ENCODE data around the gene MAGI3. TPM values are rescaled to one million over a fixed set of nuclear protein-coding genes. Genes with fewer than 3 reads are reported as not detected.
"Not testable (repeated sequence)": the region's sequence is repeated elsewhere in the genome, so short reads cannot be mapped to it uniquely, and the experiment has no call there.

Gene MAGI3
- total and polyA plus RNA-seq, 11 donors = 2.1 to 10.0 (median 8.1) TPM

DNA sequence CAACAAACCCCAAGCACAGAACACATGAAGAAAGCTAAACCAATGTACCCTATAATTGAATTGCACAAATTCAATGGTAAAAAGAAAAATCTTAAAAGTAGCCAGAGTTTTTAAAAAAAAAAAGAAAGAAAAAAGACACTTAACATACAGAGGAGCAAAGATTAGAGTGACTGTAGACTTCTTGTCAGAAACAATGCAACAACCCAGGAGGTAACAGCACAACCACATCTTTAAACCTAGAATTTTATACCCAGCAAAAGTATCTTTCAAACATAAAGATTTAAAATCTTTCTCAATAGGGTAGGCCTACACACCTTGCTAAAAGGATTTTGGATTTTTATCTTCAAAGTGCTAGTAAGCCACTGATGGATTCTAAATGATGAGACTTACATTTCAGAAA lies 304.6 kb downstream of the MAGI3 start:
- intact Hi-C loops (cut with DNase I) = no loop called here
- Histone ChIP-seq H3K4me3 (no peak overlapping the region), H3K9me3 (peaks cover 0 to 27% (median 14%) of the 10 kb centered on the region in 12 donors), H3K4me1 (no peaks in the 10 kb centered on the region), H3K36me3 (peaks cover 0 to 48% (median 23%) of the 10 kb centered on the region in 9 donors), H3K27ac (no peak overlapping the region), H3K27me3 (no peaks in the 10 kb centered on the region)
- ATAC-seq (no peak), DNase-seq (no peak)
- TF ChIP-seq POLR2A (IDR thresholded peaks at IDR 0.05) = no peak
- TF ChIP-seq, protein P1, sequence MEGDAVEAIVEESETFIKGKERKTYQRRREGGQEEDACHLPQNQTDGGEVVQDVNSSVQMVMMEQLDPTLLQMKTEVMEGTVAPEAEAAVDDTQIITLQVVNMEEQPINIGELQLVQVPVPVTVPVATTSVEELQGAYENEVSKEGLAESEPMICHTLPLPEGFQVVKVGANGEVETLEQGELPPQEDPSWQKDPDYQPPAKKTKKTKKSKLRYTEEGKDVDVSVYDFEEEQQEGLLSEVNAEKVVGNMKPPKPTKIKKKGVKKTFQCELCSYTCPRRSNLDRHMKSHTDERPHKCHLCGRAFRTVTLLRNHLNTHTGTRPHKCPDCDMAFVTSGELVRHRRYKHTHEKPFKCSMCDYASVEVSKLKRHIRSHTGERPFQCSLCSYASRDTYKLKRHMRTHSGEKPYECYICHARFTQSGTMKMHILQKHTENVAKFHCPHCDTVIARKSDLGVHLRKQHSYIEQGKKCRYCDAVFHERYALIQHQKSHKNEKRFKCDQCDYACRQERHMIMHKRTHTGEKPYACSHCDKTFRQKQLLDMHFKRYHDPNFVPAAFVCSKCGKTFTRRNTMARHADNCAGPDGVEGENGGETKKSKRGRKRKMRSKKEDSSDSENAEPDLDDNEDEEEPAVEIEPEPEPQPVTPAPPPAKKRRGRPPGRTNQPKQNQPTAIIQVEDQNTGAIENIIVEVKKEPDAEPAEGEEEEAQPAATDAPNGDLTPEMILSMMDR (IDR thresholded peaks at IDR 0.05) = no peak

GRCh38 chr1:113701429-113701828 lies 311.1 kb downstream of the MAGI3 start:
- TF ChIP-seq, protein P1 (IDR thresholded peaks at IDR 0.05) = no peak
- no peak for TF ChIP-seq POLR2A (IDR thresholded peaks at IDR 0.05)
- no peaks in the 10 kb centered on the region for H3K27me3 ChIP-seq

DNA sequence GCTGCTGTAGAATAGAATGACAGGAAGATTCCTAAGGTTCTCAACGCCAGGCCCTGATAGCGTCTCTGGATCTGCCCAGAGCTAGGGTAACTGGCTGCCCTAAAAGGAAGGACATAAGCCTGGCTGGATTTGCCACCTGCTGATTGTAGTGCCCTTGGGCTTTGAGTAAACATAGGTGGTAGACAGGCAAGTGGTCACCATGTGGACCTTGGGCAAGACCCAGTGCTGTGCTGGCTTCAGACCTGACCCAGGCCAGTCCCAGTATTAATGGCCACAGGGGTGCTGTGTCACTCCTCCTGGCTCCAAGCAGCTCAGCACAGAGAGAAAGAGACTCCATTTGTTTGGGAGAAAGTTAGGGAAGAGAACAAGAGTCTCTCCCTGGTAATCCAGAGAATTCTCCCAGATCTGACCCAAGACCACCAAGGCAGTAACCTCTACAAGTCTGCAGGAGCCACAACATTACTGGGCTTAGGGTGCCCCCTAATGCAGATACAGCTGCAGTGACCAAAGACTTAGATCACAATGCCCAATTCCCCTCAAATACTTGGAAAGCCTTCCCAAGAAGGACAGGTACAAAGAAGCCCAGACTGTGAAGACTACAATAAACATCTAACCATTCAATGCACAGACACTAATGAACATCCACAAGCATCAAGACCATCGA lies 324.4 kb downstream of the MAGI3 start:
- H3K9me3 ChIP-seq = peaks cover 0 to 11% (median 0%) of the 10 kb centered on the region in 12 donors
- TF ChIP-seq, protein P1 (IDR thresholded peaks at IDR 0.05) = peak in 3 of 12 donors; percentile 7 to 18 (median 16)
- no peak for TF ChIP-seq POLR2A (IDR thresholded peaks at IDR 0.05)
- peaks cover 0 to 58% (median 35%) of the 10 kb centered on the region in 9 donors for H3K36me3 ChIP-seq
- no peak overlapping the region for H3K27ac ChIP-seq
- intact Hi-C loops (cut with DNase I) = no loop called here
- DNase-seq (no peak), ATAC-seq (no peak)
- no peaks in the 10 kb centered on the region for H3K4me1 ChIP-seq
- 93 to 97% (median 95%) methylated on average over 3 of the region's 3 CpGs for WGBS, 4 donors
- H3K27me3 ChIP-seq = no peaks in the 10 kb centered on the region
- no peak overlapping the region for H3K4me3 ChIP-seq

More at GRCh38 chr1:113701429-113701828, 311.1 kb downstream of the MAGI3 start:
- DNase-seq (no peak), ATAC-seq (no peak)
- no peaks in the 10 kb centered on the region for H3K4me1 ChIP-seq
- H3K27ac ChIP-seq = no peak overlapping the region
- intact Hi-C loops (cut with DNase I) = no loop called here
- peaks cover 0 to 57% (median 35%) of the 10 kb centered on the region in 9 donors for H3K36me3 ChIP-seq
- WGBS, 4 donors = 85 to 97% (median 91%) methylated on average over 3 of the region's 3 CpGs
- no peaks in the 10 kb centered on the region for H3K9me3 ChIP-seq
- H3K4me3 ChIP-seq = no peak overlapping the region

DNA sequence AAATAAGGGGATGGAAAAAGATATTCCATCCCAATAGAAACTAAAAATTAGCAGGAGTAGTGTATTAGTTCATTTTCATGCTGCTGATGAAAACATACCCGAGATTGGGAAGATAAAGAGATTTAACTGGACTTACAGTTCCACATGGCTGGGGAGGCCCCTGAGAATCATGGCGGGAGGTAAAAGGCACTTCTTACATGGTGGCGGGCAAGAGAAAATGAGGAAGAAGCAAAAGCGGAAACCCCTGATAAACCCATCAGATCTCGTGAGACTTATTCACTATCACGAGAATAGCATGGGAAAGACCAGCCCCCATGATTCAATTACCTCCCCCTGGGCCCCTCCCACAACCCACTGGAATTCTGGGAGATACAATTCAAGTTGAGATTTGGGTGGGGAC lies 327.2 kb downstream of the MAGI3 start:
- H3K27ac ChIP-seq; H3K27me3 ChIP-seq; ATAC-seq; DNase-seq; H3K4me3 ChIP-seq; intact Hi-C loops (cut with DNase I); H3K4me1 ChIP-seq: not testable (repeated sequence)
- Histone ChIP-seq H3K36me3 (peaks cover 0 to 55% (median 25%) of the 10 kb centered on the region in 9 donors), H3K9me3 (peaks cover 0 to 11% (median 0%) of the 10 kb centered on the region in 12 donors)
- 95 to 99% (median 95%) methylated on average over 6 of the region's 6 CpGs for WGBS, 4 donors

DNA sequence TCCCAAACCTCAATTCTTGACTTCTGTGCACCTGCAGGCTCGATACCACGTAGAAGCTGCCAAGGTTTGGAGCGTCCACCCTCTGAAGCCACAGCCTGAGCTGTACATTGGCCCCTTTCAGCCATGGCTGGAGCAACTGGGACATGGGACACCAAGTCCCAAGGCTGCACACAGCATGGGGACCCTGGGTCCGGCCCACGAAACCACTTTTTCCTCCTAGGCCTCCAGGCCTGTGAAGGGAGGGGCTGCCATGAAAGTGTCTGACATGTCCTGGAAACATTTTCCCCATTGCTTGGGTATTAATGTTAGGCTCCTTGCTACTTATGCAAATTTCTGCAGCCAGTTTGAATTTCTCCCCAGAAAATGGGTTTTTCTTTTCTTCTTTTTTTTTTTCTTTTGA lies 328.3 kb downstream of the MAGI3 start:
- H3K4me3 ChIP-seq; intact Hi-C loops (cut with DNase I); H3K27me3 ChIP-seq; DNase-seq; H3K4me1 ChIP-seq; ATAC-seq; H3K27ac ChIP-seq: not testable (repeated sequence)
- Histone ChIP-seq H3K9me3 (peaks cover 0 to 11% (median 0%) of the 10 kb centered on the region in 12 donors), H3K36me3 (peaks cover 0 to 51% (median 23%) of the 10 kb centered on the region in 9 donors)
- WGBS, 4 donors = 98 to 100% (median 98%) methylated on average over 5 of the region's 5 CpGs
